Loucy (cell line): Measurements from ENCODE around the gene KREMEN1.
A peak's percentile ranks its signal among the peaks of the same experiment; 100 is the strongest.

Experiments used
- EZH2phosphoT487 ChIP-seq: fragments of 200-600 bp; IDR thresholded peaks from 2 replicates; pipeline ENCODE4 v1.6.1; 2018; ENCODE audit warnings: antibody characterized with exemption, mild to moderate bottlenecking, moderate library complexity, borderline replicate concordance
- TF ChIP-seq, protein P1 (sequence below): fragments of 200-600 bp; sonication (generic); conservative IDR thresholded peaks from 2 replicates; pipeline ENCODE4 v1.5.1; 2014; ENCODE audit warnings: mild to moderate bottlenecking, antibody characterized with exemption, low read length

DNA sequence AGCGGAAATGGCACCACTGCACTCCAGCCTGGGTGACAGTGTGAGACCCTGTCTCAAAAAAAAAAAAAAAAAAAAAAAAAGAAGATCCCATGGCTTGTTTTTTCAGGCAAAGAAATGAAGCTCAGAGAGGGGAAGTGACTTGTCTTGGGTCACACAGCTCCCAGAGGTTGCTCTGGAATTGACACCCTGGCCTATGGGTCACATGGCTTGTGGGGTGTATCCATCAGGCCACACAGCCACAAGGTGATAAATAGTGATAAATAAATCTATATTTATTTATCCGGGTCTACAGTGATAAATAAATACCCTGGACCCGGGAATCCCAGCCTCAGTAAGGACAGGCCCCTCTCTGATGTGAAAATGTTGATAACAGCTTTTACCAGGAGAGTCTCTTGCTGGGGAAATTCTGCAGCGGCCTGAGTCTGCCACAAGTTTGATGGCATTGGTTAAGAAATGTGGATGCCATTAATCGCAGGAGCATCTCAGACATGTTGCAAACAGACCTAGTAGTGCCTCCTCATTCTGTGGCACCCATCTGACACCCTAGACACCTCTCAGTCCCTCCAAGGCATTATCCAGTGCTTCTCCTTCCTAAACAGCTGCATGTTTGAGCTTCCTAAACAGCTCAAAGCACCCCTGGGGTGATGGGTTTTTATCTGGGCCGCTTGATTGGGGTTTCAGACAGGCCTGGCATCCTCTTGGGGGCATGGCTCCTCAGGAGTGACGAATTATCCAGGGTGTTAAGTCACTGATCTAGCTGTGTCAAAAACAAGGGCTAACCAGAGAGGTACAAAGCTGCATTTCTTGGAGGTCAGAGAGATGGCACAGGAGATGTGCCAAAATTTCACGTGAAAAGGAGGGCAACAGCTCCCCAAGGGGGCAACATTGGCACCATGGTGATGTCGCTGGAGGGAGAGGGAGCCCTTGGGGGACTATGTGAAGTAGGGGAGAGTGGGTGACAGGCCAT is 130.9 kb downstream of the KREMEN1 start:
- TF ChIP-seq, protein P1, sequence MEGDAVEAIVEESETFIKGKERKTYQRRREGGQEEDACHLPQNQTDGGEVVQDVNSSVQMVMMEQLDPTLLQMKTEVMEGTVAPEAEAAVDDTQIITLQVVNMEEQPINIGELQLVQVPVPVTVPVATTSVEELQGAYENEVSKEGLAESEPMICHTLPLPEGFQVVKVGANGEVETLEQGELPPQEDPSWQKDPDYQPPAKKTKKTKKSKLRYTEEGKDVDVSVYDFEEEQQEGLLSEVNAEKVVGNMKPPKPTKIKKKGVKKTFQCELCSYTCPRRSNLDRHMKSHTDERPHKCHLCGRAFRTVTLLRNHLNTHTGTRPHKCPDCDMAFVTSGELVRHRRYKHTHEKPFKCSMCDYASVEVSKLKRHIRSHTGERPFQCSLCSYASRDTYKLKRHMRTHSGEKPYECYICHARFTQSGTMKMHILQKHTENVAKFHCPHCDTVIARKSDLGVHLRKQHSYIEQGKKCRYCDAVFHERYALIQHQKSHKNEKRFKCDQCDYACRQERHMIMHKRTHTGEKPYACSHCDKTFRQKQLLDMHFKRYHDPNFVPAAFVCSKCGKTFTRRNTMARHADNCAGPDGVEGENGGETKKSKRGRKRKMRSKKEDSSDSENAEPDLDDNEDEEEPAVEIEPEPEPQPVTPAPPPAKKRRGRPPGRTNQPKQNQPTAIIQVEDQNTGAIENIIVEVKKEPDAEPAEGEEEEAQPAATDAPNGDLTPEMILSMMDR = peak; percentile 38
- no peak for TF ChIP-seq EZH2phosphoT487
